HepG2 (cell line): Measurements from ENCODE around the gene MT4. TPM values are rescaled to one million over a fixed set of nuclear protein-coding genes. Genes with fewer than 3 reads are reported as not detected.

ENCODE experiments used
- CCAR2 ChIP-seq: fragments of 200-400 bp; formaldehyde crosslinking; optimal IDR thresholded peaks from 2 replicates; pipeline ENCODE3; 2018; ENCODE audit warnings: low read depth, mild to moderate bottlenecking, low read length, moderate library complexity
- DMAP1 ChIP-seq: IDR thresholded peaks from 2 replicates; pipeline ENCODE4 v1.6.1; 2016
- EHMT2 ChIP-seq: fragments of 200-600 bp; sonication (generic); IDR thresholded peaks from 2 replicates; pipeline ENCODE4 v1.7.0; 2017; ENCODE audit warnings: antibody characterized with exemption, low read depth, low read length, borderline replicate concordance
- ELF1 ChIP-seq: sonication (generic); formaldehyde crosslinking; IDR thresholded peaks from 2 replicates; pipeline ENCODE4 v1.4.0; 2020; ENCODE audit warnings: missing genetic modification reagents
- HDAC6 ChIP-seq: fragments of 200-600 bp; sonication (generic); IDR thresholded peaks from 2 replicates; pipeline ENCODE4 v1.7.0; 2017; ENCODE audit warnings: mild to moderate bottlenecking, antibody characterized with exemption, low read length, low read depth
- MXD4 ChIP-seq: IDR thresholded peaks from 2 replicates; pipeline ENCODE4 v1.6.1; 2016; ENCODE audit warnings: mild to moderate bottlenecking, missing biosample characterization, missing genetic modification reagents
- NFIB ChIP-seq: sonication (generic); formaldehyde crosslinking; IDR thresholded peaks from 2 replicates; pipeline ENCODE4 v1.9.0; 2021; ENCODE audit warnings: missing genetic modification reagents, mild to moderate bottlenecking, borderline replicate concordance
- ONECUT2 ChIP-seq: sonication (generic); formaldehyde crosslinking; IDR thresholded peaks from 2 replicates; pipeline ENCODE4 v1.4.0; 2020; ENCODE audit warnings: missing genetic modification reagents
- PCBP1 ChIP-seq: fragments of 200-400 bp; formaldehyde crosslinking; IDR thresholded peaks from 2 replicates; pipeline ENCODE4 v1.6.1; 2017; ENCODE audit warnings: mild to moderate bottlenecking, low read depth, low read length, borderline replicate concordance
- SIN3A ChIP-seq: IDR thresholded peaks from 2 replicates; pipeline ENCODE4 v1.6.1; 2011; ENCODE audit warnings: low read depth, mild to moderate bottlenecking, control low read depth, low read length, borderline replicate concordance
- SRY ChIP-seq: sonication (generic); formaldehyde crosslinking; IDR thresholded peaks from 2 replicates; pipeline ENCODE4 v1.8.0; 2022; ENCODE audit warnings: mild to moderate bottlenecking, missing genetic modification reagents
- THYN1 ChIP-seq: sonication (generic); formaldehyde crosslinking; IDR thresholded peaks from 2 replicates; pipeline ENCODE4 v1.8.1; 2023; ENCODE audit warnings: low read depth, mild to moderate bottlenecking, moderate library complexity, missing genetic modification reagents, borderline replicate concordance
- ZEB1 ChIP-seq: IDR thresholded peaks from 2 replicates; pipeline ENCODE4 v1.6.1; 2012; ENCODE audit warnings: mild to moderate bottlenecking, low read depth, inconsistent platforms; ENCODE audit not compliant: insufficient replicate concordance
- ZNF816 ChIP-seq: sonication (generic); formaldehyde crosslinking; IDR thresholded peaks from 2 replicates; pipeline ENCODE4 v1.8.0; 2022; ENCODE audit warnings: missing genetic modification reagents, mild to moderate bottlenecking, borderline replicate concordance
- ZNF879 ChIP-seq: sonication (generic); formaldehyde crosslinking; IDR thresholded peaks from 2 replicates; pipeline ENCODE4 v1.8.1; 2023; ENCODE audit warnings: missing genetic modification reagents
- ZSCAN9 ChIP-seq: IDR thresholded peaks from 2 replicates; pipeline ENCODE4 v1.6.1; 2016; ENCODE audit warnings: borderline replicate concordance
- polyA plus RNA-seq, 8 experiments: library from polyadenylated mRNA; depleted of rRNA in 3 of 8; stranded (reverse) in 7 of 8; unstranded in 1 of 8; fragments of >200 nt; fragmentation: Illumina TruSeq in 4 of 8; extraction: Trizol in 4 of 8; gene quantifications; 2 replicates each; pipeline versions ENCODE4 v1.2.1 to v1.2.3, GENCODE V29; 2011 to 2016; ENCODE audit warnings: low read depth in 4 of 8, missing spikeins in 1 of 8, mixed read lengths in 1 of 8; ENCODE audit not compliant: insufficient read depth in 1 of 8
- total RNA-seq, 5 experiments: library from RNA; depleted of rRNA; stranded (reverse); fragments of >200 nt; fragmentation: Illumina TruSeq; extraction: Trizol; gene quantifications; 2 replicates each; pipeline ENCODE4 v1.2.3, GENCODE V29; 2016; ENCODE audit warnings: low read depth in 1 of 5
- TF ChIP-seq, protein P1 (sequence below): sonication (generic); formaldehyde crosslinking; IDR thresholded peaks from 2 replicates; pipeline ENCODE4 v1.5.1; 2020; ENCODE audit warnings: mild to moderate bottlenecking, missing genetic modification reagents, borderline replicate concordance
- TF ChIP-seq, protein P2 (sequence below): sonication (generic); formaldehyde crosslinking; IDR thresholded peaks from 2 replicates; pipeline ENCODE4 v1.8.0; 2022; ENCODE audit warnings: mild to moderate bottlenecking, missing genetic modification reagents
- TF ChIP-seq, protein P3 (sequence below): sonication (generic); formaldehyde crosslinking; IDR thresholded peaks from 2 replicates; pipeline ENCODE4 v1.5.0; 2020; ENCODE audit warnings: mild to moderate bottlenecking, missing genetic modification reagents, borderline replicate concordance
- TF ChIP-seq, protein P4 (sequence below): sonication (generic); formaldehyde crosslinking; IDR thresholded peaks from 2 replicates; pipeline ENCODE4 v1.4.0; 2020; ENCODE audit warnings: missing genetic modification reagents, mild to moderate bottlenecking, borderline replicate concordance

MT4 gene
- total and polyA plus RNA-seq, 2 of the 13 experiments (the other 11 are each of a cell fraction or from before 2014, with no cell fraction given): not detected

DNA sequence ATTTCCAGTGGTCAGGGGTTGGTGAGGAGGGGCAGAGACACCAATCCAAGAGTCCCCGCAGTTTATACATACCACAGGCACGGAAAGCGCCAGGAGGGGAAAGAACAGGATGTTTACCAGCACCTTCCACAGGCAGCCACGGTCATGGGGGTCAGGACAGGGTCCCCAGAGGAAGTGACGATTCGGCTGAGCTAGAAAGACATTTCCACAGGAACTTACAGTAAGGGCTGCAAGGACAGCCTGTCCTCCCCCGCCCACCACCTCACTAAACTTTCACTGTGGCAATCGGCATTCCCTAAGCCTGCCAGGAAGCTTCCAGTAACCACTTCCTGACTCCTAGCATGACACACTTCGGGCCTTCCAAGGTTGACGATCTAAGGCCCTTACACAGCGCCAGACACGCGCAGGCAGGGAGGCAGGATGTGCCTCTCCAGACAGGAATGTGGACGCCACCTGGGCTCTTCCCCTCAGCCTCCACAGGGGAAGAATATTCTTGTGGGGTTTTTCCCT is 42.3 kb downstream of the MT4 start (continued):
- TF ChIP-seq PCBP1: no peak
- TF ChIP-seq ONECUT2 (CRISPR knock-in tag): peak; percentile 37; the same call in 1 of the 2 replicates
- no peak for TF ChIP-seq EHMT2
- TF ChIP-seq SIN3A: peak; percentile 78; the same call in 1 of the 2 replicates
- peak; percentile 93; the same call in 1 of the 2 replicates for TF ChIP-seq SRY (CRISPR knock-in tag)
- TF ChIP-seq, protein P1, sequence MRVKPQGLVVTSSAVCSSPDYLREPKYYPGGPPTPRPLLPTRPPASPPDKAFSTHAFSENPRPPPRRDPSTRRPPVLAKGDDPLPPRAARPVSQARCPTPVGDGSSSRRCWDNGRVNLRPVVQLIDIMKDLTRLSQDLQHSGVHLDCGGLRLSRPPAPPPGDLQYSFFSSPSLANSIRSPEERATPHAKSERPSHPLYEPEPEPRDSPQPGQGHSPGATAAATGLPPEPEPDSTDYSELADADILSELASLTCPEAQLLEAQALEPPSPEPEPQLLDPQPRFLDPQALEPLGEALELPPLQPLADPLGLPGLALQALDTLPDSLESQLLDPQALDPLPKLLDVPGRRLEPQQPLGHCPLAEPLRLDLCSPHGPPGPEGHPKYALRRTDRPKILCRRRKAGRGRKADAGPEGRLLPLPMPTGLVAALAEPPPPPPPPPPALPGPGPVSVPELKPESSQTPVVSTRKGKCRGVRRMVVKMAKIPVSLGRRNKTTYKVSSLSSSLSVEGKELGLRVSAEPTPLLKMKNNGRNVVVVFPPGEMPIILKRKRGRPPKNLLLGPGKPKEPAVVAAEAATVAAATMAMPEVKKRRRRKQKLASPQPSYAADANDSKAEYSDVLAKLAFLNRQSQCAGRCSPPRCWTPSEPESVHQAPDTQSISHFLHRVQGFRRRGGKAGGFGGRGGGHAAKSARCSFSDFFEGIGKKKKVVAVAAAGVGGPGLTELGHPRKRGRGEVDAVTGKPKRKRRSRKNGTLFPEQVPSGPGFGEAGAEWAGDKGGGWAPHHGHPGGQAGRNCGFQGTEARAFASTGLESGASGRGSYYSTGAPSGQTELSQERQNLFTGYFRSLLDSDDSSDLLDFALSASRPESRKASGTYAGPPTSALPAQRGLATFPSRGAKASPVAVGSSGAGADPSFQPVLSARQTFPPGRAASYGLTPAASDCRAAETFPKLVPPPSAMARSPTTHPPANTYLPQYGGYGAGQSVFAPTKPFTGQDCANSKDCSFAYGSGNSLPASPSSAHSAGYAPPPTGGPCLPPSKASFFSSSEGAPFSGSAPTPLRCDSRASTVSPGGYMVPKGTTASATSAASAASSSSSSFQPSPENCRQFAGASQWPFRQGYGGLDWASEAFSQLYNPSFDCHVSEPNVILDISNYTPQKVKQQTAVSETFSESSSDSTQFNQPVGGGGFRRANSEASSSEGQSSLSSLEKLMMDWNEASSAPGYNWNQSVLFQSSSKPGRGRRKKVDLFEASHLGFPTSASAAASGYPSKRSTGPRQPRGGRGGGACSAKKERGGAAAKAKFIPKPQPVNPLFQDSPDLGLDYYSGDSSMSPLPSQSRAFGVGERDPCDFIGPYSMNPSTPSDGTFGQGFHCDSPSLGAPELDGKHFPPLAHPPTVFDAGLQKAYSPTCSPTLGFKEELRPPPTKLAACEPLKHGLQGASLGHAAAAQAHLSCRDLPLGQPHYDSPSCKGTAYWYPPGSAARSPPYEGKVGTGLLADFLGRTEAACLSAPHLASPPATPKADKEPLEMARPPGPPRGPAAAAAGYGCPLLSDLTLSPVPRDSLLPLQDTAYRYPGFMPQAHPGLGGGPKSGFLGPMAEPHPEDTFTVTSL (CRISPR knock-in tag): peak; percentile 73; the same call in 1 of the 2 replicates
- no peak for TF ChIP-seq CCAR2
- peak; percentile 36 for TF ChIP-seq MXD4 (CRISPR knock-in tag)
- TF ChIP-seq, protein P2, sequence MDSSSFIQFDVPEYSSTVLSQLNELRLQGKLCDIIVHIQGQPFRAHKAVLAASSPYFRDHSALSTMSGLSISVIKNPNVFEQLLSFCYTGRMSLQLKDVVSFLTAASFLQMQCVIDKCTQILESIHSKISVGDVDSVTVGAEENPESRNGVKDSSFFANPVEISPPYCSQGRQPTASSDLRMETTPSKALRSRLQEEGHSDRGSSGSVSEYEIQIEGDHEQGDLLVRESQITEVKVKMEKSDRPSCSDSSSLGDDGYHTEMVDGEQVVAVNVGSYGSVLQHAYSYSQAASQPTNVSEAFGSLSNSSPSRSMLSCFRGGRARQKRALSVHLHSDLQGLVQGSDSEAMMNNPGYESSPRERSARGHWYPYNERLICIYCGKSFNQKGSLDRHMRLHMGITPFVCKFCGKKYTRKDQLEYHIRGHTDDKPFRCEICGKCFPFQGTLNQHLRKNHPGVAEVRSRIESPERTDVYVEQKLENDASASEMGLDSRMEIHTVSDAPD (CRISPR knock-in tag): peak; percentile 83
- peak; percentile 59; the same call in 1 of the 2 replicates for TF ChIP-seq THYN1
- TF ChIP-seq, protein P3, sequence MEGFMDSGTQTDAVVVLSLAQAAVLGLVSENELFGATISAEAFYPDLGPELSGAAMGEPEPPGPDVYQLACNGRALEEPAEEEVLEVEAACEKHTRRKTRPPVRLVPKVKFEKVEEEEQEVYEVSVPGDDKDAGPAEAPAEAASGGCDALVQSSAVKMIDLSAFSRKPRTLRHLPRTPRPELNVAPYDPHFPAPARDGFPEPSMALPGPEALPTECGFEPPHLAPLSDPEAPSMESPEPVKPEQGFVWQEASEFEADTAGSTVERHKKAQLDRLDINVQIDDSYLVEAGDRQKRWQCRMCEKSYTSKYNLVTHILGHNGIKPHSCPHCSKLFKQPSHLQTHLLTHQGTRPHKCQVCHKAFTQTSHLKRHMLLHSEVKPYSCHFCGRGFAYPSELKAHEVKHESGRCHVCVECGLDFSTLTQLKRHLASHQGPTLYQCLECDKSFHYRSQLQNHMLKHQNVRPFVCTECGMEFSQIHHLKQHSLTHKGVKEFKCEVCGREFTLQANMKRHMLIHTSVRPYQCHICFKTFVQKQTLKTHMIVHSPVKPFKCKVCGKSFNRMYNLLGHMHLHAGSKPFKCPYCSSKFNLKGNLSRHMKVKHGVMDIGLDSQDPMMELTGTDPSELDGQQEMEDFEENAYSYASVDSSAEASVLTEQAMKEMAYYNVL: peak; percentile 72; the same call in 1 of the 2 replicates
- no peak for TF ChIP-seq NFIB (CRISPR knock-in tag)
- no peak for TF ChIP-seq HDAC6
- peak; percentile 86; the same call in 1 of the 2 replicates for TF ChIP-seq ZSCAN9
- TF ChIP-seq, protein P4, sequence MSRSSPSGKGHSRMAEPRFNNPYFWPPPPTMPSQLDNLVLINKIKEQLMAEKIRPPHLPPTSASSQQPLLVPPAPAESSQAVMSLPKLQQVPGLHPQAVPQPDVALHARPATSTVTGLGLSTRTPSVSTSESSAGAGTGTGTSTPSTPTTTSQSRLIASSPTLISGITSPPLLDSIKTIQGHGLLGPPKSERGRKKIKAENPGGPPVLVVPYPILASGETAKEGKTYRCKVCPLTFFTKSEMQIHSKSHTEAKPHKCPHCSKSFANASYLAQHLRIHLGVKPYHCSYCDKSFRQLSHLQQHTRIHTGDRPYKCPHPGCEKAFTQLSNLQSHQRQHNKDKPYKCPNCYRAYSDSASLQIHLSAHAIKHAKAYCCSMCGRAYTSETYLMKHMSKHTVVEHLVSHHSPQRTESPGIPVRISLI: peak; percentile 4
- peak; percentile 73; the same call in 1 of the 2 replicates for TF ChIP-seq DMAP1
- no peak for TF ChIP-seq ZEB1
- TF ChIP-seq ELF1 (CRISPR knock-in tag): peak; percentile 88
- no peak for TF ChIP-seq ZNF879 (CRISPR knock-in tag)
- peak; percentile 62; the same call in 1 of the 2 replicates for TF ChIP-seq ZNF816
